ENCODE results near the gene CHRNB2.
A peak's percentile ranks its signal among the peaks of the same experiment; 100 is the strongest.
"Not testable (repeated sequence)": the region's sequence is repeated elsewhere in the genome, so short reads cannot be mapped to it uniquely, and the experiment has no call there.

CHRNB2 gene

DNA sequence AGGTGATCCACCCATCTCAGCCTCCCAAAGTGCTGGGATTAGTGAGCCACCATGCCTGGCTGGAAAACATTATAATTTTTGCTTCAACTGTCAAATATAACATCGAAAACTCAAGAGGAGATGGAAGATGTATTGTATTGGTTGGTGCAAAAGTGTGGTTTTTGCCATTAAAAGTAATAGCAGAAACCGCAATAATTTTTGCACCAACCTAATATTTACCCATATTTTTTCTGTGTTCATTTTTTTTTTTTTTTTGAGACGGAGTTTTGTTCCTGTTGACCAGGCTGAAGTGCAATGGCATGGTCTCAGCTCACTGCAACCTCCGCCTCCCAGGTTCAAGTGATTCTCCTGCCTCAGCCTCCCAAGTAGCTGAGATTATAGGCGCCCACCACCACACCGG lies 38.3 kb upstream of the CHRNB2 start:
- DNase-seq (ENCODE audit: extremely low spot score), result no peak
- CTCF ChIA-PET, result interaction anchor here (2.1 kb wide), 1 partner anchor 17 kb away, joined by 5 read pairs; no protein-coding TSS in a partner anchor
- POLR2A ChIA-PET, result no interaction called here
- TF ChIP-seq ELF4 (IDR thresholded peaks at IDR 0.05), result no peak
- no peak for TF ChIP-seq SP1 (IDR thresholded peaks at IDR 0.05)
- TF ChIP-seq ARNT (IDR thresholded peaks at IDR 0.05), result no peak
- no peak for TF ChIP-seq FOXA1 (IDR thresholded peaks at IDR 0.05)
- TF ChIP-seq NFRKB (IDR thresholded peaks at IDR 0.05), result no peak
- TF ChIP-seq SUZ12 (IDR thresholded peaks at IDR 0.05), result no peak
- no peak for TF ChIP-seq L3MBTL2 (conservative IDR thresholded peaks at IDR 0.05)
- no peak for TF ChIP-seq TARDBP (IDR thresholded peaks at IDR 0.05)
- TF ChIP-seq HDGF (IDR thresholded peaks at IDR 0.05; ENCODE audit: borderline replicate concordance), result no peak
- no peak for TF ChIP-seq LEF1 (IDR thresholded peaks at IDR 0.05; ENCODE audit: borderline replicate concordance)
- TF ChIP-seq FOXM1 (IDR thresholded peaks at IDR 0.05; ENCODE audit: borderline replicate concordance), result no peak
- no peak for TF ChIP-seq CTBP1 (IDR thresholded peaks at IDR 0.05; ENCODE audit: borderline replicate concordance)
- no peak for TF ChIP-seq ZNF384 (IDR thresholded peaks at IDR 0.05)
- TF ChIP-seq, protein P1, sequence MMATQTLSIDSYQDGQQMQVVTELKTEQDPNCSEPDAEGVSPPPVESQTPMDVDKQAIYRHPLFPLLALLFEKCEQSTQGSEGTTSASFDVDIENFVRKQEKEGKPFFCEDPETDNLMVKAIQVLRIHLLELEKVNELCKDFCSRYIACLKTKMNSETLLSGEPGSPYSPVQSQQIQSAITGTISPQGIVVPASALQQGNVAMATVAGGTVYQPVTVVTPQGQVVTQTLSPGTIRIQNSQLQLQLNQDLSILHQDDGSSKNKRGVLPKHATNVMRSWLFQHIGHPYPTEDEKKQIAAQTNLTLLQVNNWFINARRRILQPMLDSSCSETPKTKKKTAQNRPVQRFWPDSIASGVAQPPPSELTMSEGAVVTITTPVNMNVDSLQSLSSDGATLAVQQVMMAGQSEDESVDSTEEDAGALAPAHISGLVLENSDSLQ (IDR thresholded peaks at IDR 0.05), result no peak
- TF ChIP-seq BHLHE40 (IDR thresholded peaks at IDR 0.05; ENCODE audit: borderline replicate concordance), result no peak

- CTCF ChIA-PET, result interaction anchor here (0.6 to 1.6 kb wide), 2 partner anchors 15 to 530 kb away, joined by 3 to 5 read pairs; no protein-coding TSS in a partner anchor
- POLR2A ChIA-PET; DNase-seq (ENCODE audit: extremely low spot score): not testable (repeated sequence)
These were observed 35.6 kb upstream of the CHRNB2 start for GRCh38 chr1:154531950-154532349.

- peak; percentile 78 for DNase-seq (ENCODE audit: extremely low spot score)
- ChIA-PET POLR2A (no interaction called here), CTCF (interaction anchor here (2.0 kb wide), 1 partner anchor 13 kb away, joined by 9 read pairs; no protein-coding TSS in a partner anchor)
- TF ChIP-seq LEF1 (IDR thresholded peaks at IDR 0.05; ENCODE audit: borderline replicate concordance), result no peak
These were observed 33.4 kb upstream of the CHRNB2 start for GRCh38 chr1:154533952-154534844.

DNA sequence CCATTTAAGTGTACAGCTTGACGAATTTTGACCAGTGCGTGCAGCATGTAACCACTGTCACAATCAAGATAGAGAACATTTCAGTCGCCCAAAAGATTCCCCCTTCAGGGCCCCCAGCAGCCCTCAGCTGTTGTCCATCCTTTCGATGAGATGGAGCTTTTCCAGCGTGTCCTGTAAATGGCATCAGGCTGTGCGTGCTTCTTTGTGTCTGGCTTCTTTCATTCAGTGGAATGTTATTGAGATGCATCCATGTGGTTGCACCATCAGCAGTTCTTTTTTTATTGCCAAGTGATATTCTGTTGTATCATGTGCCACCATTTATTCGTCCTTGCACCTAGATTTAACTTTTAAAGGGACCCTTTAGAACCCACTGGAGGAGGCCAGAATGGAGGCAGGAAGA lies 31.0 kb upstream of the CHRNB2 start:
- TF ChIP-seq BHLHE40 (IDR thresholded peaks at IDR 0.05; ENCODE audit: borderline replicate concordance) (no peak), ZNF384 (IDR thresholded peaks at IDR 0.05) (no peak), TARDBP (IDR thresholded peaks at IDR 0.05) (no peak), FOXA1 (IDR thresholded peaks at IDR 0.05) (no peak), NFRKB (IDR thresholded peaks at IDR 0.05) (no peak)
- DNase-seq (ENCODE audit: extremely low spot score), result no peak
- ChIA-PET POLR2A (no interaction called here), CTCF (no interaction called here)

- POLR2A ChIA-PET, result no interaction called here
- CTCF ChIA-PET, result no interaction called here
- DNase-seq (ENCODE audit: extremely low spot score), result no peak
- TF ChIP-seq, protein P1 (IDR thresholded peaks at IDR 0.05), result no peak
- no peak for TF ChIP-seq NFRKB (IDR thresholded peaks at IDR 0.05)
- TF ChIP-seq ELF4 (IDR thresholded peaks at IDR 0.05), result no peak
- no peak for TF ChIP-seq FOXM1 (IDR thresholded peaks at IDR 0.05; ENCODE audit: borderline replicate concordance)
- TF ChIP-seq BHLHE40 (IDR thresholded peaks at IDR 0.05; ENCODE audit: borderline replicate concordance), result no peak
- no peak for TF ChIP-seq FOXK2 (IDR thresholded peaks at IDR 0.05)
- TF ChIP-seq LEF1 (IDR thresholded peaks at IDR 0.05; ENCODE audit: borderline replicate concordance), result no peak
- TF ChIP-seq SP1 (IDR thresholded peaks at IDR 0.05), result no peak
- TF ChIP-seq CTBP1 (IDR thresholded peaks at IDR 0.05; ENCODE audit: borderline replicate concordance), result no peak
- no peak for TF ChIP-seq TARDBP (IDR thresholded peaks at IDR 0.05)
- no peak for TF ChIP-seq HDGF (IDR thresholded peaks at IDR 0.05; ENCODE audit: borderline replicate concordance)
- no peak for TF ChIP-seq SUZ12 (IDR thresholded peaks at IDR 0.05)
- TF ChIP-seq ARNT (IDR thresholded peaks at IDR 0.05), result no peak
- TF ChIP-seq FOXA1 (IDR thresholded peaks at IDR 0.05), result no peak
- TF ChIP-seq ZNF384 (IDR thresholded peaks at IDR 0.05), result no peak
- no peak for TF ChIP-seq L3MBTL2 (conservative IDR thresholded peaks at IDR 0.05)
These were observed 27.8 kb upstream of the CHRNB2 start for GRCh38 chr1:154539486-154540483.

GRCh38 chr1:154541231-154541630 lies 26.3 kb upstream of the CHRNB2 start:
- TF ChIP-seq TARDBP (IDR thresholded peaks at IDR 0.05) (no peak), L3MBTL2 (conservative IDR thresholded peaks at IDR 0.05) (no peak), BHLHE40 (IDR thresholded peaks at IDR 0.05; ENCODE audit: borderline replicate concordance) (no peak), SP1 (IDR thresholded peaks at IDR 0.05) (no peak), SUZ12 (IDR thresholded peaks at IDR 0.05) (no peak), CTBP1 (IDR thresholded peaks at IDR 0.05; ENCODE audit: borderline replicate concordance) (no peak), FOXA1 (IDR thresholded peaks at IDR 0.05) (no peak), HDGF (IDR thresholded peaks at IDR 0.05; ENCODE audit: borderline replicate concordance) (no peak), FOXM1 (IDR thresholded peaks at IDR 0.05; ENCODE audit: borderline replicate concordance) (no peak), LEF1 (IDR thresholded peaks at IDR 0.05; ENCODE audit: borderline replicate concordance) (no peak), ELF4 (IDR thresholded peaks at IDR 0.05) (no peak), ARNT (IDR thresholded peaks at IDR 0.05) (no peak), NFRKB (IDR thresholded peaks at IDR 0.05) (no peak), FOXK2 (IDR thresholded peaks at IDR 0.05) (no peak)
- TF ChIP-seq, protein P1 (IDR thresholded peaks at IDR 0.05), result no peak
- DNase-seq (ENCODE audit: extremely low spot score), result no peak
- ChIA-PET CTCF (no interaction called here), POLR2A (interaction anchor here (1.1 kb wide), 1 partner anchor 17 kb away, joined by 3 read pairs; no protein-coding TSS in a partner anchor)
